HEK293T (cell line): ENCODE measurements around the gene CACNA1G.

Source experiments
- BHLHE40 ChIP-seq: fragments of 450-650 bp; IDR thresholded peaks from 2 replicates; pipeline ENCODE4 v1.6.1; 2016; ENCODE audit warnings: mild to moderate bottlenecking, moderate library complexity, borderline replicate concordance
- FOXA1 ChIP-seq: fragments of 450-650 bp; IDR thresholded peaks from 2 replicates; pipeline ENCODE4 v1.6.1; 2016; ENCODE audit warnings: mild to moderate bottlenecking
- FOXM1 ChIP-seq: fragments of 450-650 bp; IDR thresholded peaks from 2 replicates; pipeline ENCODE4 v1.6.1; 2017; ENCODE audit warnings: mild to moderate bottlenecking, borderline replicate concordance
- HDGF ChIP-seq: fragments of 450-650 bp; IDR thresholded peaks from 2 replicates; pipeline ENCODE4 v1.6.1; 2017; ENCODE audit warnings: antibody characterized with exemption, borderline replicate concordance
- LEF1 ChIP-seq: fragments of 450-650 bp; IDR thresholded peaks from 2 replicates; pipeline ENCODE4 v1.6.1; 2017; ENCODE audit warnings: mild to moderate bottlenecking, borderline replicate concordance
- NFRKB ChIP-seq: fragments of 450-650 bp; IDR thresholded peaks from 2 replicates; pipeline ENCODE4 v1.6.1; 2016; ENCODE audit warnings: mild to moderate bottlenecking, moderate library complexity
- PKNOX1 ChIP-seq: fragments of 450-650 bp; IDR thresholded peaks from 2 replicates; pipeline ENCODE4 v1.6.1; 2016
- SP1 ChIP-seq: fragments of 450-650 bp; IDR thresholded peaks from 2 replicates; pipeline ENCODE4 v1.6.1; 2017
- ZNF384 ChIP-seq: fragments of 450-650 bp; IDR thresholded peaks from 2 replicates; pipeline ENCODE4 v1.6.1; 2016

GRCh38 chr17:50575581-50576210 is 15.2 kb downstream of the CACNA1G start:
- no peak for TF ChIP-seq HDGF
- no peak for TF ChIP-seq FOXM1
- no peak for TF ChIP-seq ZNF384
- no peak for TF ChIP-seq FOXA1
- TF ChIP-seq BHLHE40 = no peak
- TF ChIP-seq SP1 = no peak
- TF ChIP-seq LEF1 = no peak
- TF ChIP-seq NFRKB = no peak
- no peak for TF ChIP-seq PKNOX1
